ELR (cell line): ENCODE measurements around the gene RPS10.

Source experiments
- DNase-seq: peaks from one replicate; pipeline ENCODE4 v3.0.0-alpha.2; 2015; ENCODE audit warnings: low read depth

Gene RPS10

DNA sequence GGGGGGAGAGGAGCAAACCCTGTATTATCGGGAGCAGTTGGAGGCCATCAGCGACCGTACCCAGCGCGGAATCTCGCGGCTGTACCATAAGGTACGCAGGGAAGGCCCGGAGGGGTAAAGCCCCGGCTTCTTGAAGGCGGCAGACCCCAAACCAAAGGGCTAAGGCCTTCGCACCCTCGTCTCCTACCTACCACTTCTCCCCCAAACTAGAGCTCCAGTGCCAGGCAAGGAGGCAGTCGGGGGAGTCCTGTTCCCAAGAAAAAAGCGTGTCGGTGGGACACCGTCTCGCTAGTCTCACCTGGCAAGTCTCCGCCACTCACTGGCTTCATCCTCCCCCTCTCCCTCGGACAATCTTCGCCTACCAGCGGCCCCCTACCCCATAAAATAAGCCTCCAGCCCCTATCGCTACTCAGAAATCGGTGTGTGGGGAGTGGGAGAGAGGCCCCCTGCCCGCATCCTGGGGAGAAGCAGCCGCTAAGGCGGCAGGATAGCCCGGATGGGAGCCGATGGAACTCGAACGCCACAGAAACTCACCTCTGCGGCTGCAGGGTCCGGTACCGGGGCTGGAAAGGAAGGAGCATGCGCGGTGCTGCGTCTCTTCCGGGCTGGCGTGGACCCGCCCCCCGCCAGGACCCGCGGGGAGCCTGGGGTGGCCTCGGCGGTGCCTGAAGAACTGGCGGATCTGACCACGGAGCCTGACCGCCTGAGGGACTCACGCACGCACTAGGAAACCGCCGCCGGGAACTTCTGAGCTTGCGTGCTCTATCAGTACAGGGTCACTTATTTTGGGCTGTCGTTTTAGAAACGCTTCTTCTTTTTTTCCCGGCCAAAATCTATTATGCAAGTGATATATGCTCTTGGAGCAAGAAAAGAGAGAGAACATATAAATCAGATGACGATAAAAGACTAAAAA lies at the start of gene RPS10:
Gene RPS10 (minus strand): TSS at position 572 of the 913 bp plus-strand sequence. CDS start 848 bp downstream, outside the sequence.
- peak; percentile 95 for DNase-seq

GRCh38 chr6:34475238-34475682 lies 49.4 kb upstream of the RPS10 start:
- peak; percentile 87 for DNase-seq

- no peak for DNase-seq
These were observed 48.9 kb upstream of the RPS10 start for GRCh38 chr6:34474754-34475153.

GRCh38 chr6:34473967-34474366 lies 48.1 kb upstream of the RPS10 start:
- no peak for DNase-seq

GRCh38 chr6:34472425-34472824 lies 46.6 kb upstream of the RPS10 start:
- no peak for DNase-seq

DNA sequence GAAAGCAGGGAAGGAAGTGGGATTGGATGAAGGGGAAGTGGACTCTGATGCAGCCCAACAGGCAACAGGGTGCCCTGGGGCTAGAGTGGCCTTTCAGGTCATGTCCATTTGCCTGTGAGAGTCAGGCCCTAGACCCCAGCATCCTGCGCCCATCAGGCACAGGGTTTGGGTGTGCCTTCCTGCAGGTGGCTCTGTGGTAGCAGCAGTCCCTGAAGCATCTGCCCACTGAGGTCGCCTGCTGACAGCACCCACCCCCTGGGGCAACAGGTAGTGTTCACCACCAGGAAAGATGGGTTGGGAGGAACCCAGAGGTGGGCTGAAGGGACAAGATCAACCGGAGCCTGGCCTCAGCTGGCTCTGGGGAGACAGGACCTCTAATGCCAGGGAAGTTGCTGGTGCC lies 43.6 kb upstream of the RPS10 start:
- DNase-seq = no peak

- DNase-seq = no peak
These were observed 42.6 kb upstream of the RPS10 start for GRCh38 chr6:34468378-34468892.

GRCh38 chr6:34466242-34467185 lies 40.6 kb upstream of the RPS10 start:
- DNase-seq = no peak

DNA sequence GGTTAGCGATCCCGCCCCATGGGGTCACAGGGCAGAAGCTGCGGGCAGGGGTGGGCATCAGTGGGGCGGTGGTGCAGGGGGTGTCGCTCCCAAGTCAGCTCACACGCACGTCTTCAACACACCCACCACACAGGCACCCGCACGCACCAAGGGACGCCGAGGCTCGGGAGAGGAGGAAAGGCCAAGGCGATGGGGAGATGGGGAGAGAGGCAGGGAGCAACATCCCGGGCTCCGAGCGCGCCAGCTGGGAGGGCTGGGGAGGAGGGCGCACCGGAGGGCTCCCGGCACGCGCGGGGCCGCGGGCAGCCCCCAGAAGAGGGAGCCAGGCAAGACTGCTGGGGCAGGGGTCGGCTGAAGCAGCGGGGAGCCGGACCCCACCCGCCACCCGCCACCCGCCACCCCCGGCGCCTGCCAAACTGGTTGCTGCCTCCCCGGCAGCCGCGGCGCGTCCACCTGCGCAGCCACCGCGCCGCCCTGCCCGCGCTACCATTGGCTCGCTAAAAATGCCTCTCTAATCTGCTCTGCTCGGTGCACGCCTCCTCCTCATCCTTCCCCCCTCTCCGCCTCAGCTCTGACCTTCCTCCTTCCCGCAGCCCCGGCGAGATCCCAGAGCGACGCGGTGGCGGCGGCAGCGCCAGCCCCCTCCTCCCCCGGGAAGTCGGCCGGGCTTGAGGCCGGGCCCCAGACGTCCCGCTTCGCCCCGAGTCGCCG lies 39.8 kb upstream of the RPS10 start, which contains the start of gene PACSIN1:
Gene PACSIN1 (plus strand): TSS at position 546 of the 711 bp plus-strand sequence. CDS start 60,230 bp downstream, outside the sequence.
- DNase-seq = peak; percentile 37

DNA sequence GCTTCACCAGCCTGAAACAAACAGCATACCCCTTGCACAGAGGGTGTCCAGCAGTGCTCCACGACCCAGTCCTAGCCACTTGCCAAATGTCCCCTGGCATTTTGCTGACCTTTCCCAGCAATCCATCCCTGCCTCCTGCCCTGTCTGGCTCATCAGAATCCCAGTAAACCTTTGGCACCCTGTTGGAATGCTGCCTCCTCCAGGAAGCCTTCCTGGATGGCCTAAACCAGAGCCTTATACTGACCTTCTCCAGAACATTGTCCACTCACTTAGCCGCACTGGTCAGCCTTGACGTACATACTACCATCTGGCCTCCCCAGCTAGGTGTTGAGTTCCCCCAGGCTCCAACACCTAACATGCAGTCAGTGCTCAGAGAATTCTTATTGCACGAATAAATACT lies 38.0 kb upstream of the RPS10 start:
- no peak for DNase-seq

DNA sequence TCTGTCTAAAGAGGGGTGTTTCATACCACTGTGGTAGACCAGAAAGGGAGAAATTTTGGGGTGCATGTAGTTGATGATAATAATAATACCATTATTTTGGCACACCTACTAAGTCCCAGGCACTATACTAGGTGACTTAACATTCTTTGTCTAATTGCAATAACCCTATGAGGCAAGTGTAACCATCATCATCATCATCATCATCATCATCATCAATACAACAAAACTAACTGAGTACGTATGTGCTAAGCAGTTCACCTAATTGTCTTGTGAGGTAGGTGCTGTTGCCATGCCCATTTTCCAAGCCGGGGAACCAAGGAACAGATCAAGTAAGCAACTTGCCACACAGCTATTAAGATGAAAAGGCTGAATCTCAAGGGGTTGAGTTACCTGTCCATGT lies 37.4 kb upstream of the RPS10 start:
- DNase-seq = no peak

GRCh38 chr6:34462551-34462971 lies 36.7 kb upstream of the RPS10 start:
- peak; percentile 50 for DNase-seq

GRCh38 chr6:34462010-34462409 lies 36.1 kb upstream of the RPS10 start:
- DNase-seq = no peak

GRCh38 chr6:34460796-34461507 lies 35.1 kb upstream of the RPS10 start:
- peak; percentile 50 for DNase-seq

DNA sequence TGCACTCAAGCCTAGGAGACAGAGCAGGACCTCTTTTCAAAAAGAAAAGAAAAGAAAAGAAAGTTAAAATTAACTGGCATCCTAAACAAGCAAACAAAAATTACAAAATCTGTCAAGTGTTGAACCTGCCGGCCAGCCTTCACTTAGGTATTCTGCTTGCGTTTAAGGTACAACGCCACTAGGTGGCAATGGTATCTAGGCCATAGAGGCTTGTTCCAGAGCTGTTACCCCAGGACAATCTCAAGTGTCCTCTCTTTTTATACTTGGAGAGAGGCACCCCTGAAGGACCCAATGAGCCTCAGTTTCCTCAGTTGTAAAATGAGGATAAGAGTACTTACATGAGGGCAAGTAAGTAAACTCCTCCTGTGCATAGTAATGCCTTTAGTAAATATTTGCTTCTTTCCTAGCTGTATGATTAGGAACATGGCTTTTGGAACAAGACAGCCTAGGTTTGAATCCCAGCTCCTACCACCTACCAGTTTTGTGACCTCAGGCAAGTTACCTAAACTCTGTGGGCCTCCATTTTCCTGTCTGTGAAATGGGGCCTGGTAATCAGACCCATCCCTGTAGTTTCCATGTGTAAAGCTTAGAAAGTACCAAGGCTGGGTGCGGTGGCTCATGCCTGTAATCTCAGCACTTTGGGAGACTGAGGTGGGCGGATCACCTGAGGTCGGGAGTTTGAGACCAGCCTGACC lies 34.2 kb upstream of the RPS10 start:
- DNase-seq = peak; percentile 71

GRCh38 chr6:34457742-34458735 lies 32.2 kb upstream of the RPS10 start:
- DNase-seq = no peak

DNA sequence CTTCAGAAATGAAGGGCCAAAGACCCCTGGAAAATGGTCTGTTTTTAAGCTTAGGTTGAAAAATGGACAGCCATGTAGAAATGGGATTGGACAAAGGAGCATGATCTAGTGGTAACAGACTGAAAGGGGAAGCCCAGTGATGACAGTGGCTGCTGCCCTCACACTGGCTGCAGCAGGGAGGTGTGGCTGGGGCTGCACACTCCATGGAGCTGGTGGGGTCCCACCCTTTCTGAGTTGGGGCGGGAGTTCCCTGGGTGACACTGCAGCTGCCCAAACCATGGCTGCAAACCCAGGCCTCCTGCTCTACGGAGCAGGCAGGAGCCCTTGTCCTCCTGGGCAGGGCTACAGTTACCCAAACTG lies 31.5 kb upstream of the RPS10 start:
- DNase-seq = no peak

GRCh38 chr6:34455831-34456230 lies 30.0 kb upstream of the RPS10 start:
- DNase-seq = no peak

DNA sequence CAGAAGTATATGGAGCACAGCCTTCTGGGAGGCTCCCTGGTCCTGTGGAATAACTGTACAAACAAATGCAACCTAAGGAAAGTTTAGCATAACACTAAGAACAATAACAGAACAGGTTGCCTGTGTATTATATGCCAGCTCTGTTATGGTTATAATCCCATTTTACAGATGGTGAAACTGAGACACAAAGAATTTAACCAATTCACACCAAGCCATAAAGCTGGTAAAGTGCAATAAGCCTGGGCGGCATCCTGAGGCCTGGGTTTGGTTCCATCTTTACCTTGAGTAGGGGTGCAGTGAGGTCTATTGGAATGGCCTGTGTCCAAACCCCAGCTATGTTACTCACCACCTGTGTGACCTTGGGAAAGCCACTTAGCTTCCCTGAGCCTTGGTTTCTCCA lies 25.3 kb upstream of the RPS10 start:
- DNase-seq = no peak
